GM21447 (cell line): ENCODE data around the gene RAET1L.
"Not testable (repeated sequence)": the region's sequence is repeated elsewhere in the genome, so short reads cannot be mapped to it uniquely, and the experiment has no call there.

Experiments
- ATAC-seq: cut with Tn5 transposase; IDR thresholded peaks from one replicate; pipeline ENCODE4 v1.9.1; 2021; ENCODE audit not compliant: unreplicated experiment

The RAET1L gene

DNA sequence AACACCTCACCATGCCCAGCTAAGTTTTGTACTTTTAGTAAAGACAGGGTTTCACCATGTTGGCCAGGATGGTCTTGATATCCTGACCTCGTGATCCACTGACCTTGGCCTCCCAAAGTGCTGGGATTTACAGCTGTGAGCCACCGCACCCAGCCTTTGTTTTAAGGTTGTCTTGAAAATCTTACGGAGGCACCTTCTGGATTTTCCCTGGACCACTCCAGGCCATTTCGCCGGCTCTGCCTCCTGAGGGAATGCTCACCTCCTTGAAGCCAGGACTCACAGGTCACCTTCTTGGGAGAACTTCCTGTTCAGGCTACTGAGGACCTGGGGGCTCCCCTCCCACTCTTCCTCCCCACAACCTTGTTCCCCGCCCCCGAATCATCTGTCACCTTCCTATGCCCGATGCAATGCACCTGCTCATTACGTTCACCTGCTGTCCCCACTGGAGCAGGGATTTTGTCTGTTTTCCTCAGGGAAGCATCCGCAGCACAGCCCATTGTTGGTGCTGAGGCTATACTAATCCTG lies 19.4 kb upstream of the RAET1L start:
- no peak for ATAC-seq

DNA sequence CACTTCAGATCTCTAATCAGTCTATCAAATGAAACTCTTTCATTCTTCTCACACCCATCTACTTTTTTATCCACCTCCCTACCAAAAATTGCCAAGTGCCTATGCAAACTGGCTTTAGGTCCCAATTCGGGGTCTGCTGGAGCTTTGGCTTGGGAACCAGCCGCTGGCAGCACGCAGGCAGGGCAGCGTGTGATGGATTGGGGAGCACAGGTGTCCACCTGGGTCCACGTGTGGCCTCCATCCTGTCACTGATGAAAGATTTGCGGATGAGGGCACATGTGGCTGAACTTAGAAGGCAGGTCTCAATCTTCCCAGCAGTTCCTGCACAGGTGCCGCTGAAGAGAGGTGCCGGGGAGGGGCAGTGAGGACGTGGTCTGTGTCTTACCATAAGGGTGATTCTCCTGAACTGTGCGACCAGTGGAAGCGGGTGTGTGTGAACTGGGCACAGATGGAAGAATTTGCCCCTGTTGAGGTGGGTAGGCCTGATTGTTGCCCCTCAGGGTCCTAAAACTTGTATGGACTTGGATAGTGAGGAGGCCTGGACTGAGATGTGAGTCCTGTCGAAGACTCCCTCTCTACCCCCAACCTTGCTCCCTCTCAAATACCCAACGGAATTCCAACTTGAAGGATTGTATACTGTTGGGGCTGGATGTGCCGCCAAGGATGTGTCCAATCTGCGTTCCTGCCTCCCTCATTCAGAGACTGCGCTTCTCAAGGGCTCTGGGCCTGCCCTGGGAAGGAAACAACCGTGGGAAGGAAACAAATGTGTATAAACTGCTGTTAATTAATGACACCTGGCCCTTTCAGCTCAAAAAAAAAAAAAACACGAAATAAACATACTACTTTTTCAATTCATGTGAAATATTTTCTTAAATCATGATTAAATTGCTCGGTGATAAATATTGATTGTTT lies 18.4 kb upstream of the RAET1L start:
- no peak for ATAC-seq

DNA sequence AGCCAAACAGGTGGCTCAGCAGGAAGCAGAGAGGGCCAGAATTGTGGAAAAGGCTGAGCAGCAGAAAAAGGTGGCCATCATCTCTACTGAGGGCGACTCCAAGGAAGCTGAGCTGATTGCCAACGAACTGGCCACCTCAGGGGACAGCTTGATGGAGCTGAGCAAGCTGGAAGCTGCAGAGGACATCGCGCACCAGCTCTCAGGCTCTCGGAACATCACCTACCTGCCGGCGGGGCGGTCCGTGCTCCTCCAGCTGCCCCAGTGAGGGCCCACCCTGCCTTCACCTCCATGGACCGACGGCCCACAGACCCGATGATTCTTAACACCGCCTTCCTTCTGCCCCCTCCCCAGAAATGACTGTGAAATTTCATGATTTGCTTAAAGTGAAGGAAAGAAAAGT lies 17.8 kb upstream of the RAET1L start:
- no peak for ATAC-seq

DNA sequence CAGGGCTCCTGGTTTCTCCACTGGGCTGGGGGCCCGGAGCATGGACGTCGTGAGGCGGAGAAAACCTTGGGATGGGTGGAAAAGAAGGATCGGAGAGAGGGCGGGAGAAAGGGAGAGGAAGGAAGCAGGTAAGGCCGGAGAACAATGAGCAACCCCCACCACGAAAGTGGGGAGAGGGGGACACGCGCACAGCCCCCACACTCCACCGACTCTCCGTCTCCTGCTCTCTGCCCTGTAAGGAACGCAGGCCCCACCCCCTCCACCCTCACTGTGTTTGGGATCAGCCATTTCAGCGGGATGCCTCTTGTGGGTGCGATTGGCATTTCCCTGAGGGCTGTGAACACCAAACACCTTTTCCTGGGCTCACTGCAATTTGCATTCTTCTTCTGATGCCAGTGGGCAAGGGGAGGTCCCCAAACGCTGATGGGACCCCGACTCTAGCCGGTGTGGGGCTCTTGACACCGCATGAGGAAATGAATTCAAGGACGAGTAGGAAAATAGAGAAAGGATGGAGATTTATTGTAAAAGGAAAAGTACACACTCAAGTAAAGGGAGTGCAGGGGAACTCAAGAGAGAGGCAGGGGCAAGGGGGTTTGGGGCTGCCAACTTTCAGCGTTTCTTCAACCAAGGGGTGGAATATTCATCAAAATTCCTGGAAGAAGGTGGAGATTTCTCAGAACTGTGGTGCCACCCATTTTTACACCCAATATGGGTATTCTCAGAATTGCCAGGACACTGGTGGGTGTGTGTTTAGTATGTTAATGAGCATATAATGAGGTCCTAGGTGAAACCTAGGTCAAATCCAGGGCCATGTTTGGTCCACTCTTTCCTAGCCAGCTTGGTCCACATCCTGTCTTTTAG lies 13.1 kb upstream of the RAET1L start:
- ATAC-seq: no peak

DNA sequence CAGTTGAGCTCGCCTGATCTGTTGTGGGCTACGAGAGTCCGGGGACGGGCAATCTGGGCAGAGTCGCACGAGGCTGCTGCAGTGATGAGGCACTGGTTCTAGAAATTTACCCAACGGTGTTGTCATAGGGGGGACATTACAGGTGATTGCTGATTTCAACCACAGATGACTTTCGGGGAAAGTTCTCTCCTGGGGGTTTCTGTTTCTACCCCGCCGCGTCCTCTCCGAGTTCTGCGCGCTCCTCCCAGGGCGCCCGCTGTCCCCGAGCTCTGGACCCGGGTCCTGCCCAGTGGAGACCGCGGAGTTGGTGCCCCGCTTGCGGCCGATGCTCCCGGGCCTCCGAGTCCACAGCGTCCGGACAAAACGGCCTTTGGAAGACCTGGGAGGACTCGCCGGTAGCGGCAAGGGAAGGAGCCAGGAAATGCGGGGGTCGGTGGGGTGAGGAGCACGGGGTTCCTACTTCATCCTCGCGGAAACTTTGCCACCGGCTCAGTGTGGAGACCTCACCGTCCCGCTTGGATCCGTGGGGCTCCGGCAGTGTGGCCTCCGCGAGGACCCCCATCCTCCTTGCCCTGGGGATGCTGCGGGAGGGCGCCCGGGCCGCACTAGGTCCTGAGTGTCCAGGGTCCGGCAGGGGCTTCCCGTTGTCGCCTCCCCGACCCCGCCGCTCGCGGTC lies 12.3 kb upstream of the RAET1L start:
- ATAC-seq: no peak

DNA sequence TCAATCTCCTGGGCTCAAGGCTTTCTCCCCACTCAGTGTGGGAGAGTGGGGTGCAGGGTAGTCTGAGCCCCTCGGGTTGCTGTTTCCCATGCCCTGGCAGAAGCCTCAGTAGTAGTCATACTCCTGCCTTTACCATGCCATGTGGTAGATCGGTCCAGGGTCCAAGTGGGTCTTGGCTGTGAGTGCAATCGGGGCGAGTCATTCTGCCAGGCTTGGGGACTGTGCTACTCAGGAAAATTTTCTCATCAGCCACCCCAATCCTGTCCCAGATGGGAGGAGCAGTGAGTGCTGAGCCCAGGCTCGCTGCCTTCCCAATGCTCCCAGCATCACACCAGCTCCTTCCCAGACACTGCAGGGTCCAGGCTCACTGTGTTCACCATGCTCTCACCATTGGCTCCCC lies 10.7 kb upstream of the RAET1L start:
- no peak for ATAC-seq

DNA sequence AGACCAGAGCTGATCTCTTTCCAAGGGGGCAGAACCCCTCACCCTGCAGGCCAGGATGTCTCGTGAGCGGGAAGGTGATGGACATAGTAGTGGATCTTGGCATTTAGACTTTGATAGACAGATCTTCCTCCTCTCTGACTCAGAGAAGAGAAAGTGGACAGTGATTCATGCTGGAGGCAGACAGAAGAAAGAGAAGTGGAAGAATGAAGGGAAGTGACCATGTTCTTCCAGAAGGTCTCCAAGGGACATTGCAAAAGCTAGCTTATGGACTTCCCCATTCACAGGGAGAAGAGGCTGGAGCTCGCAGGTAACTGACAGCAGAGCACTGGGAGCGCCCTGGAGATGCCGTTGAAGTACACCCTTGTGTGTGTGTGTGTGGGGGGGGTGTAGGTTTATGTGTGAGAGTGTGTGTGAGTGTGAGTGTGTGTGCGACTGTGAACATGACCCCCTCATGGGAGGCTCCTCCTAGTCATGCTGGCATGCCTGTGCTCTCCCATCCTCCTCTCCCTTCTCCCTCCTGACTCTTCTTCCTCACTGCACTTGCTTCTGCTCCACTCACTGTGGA lies 8.0 kb upstream of the RAET1L start:
- no peak for ATAC-seq

DNA sequence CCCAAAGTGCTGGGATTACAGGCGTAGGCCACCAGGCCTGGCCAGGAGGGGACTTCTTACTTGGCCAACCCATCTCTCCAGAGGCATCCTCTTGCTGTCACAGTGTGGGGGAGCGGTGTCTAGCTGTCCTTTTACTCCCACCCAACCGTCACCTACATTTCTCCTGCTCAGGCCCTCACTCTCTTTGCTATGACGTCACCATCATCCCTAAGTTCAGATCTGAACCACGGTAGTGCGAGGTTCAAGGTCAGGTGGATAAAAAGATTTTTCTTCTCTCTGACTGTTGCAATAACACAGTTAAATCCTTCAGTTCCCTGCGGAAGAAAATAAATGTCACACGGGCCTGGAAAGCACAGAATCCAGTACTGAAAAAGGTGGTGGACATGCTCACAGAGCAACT lies 7.3 kb upstream of the RAET1L start:
- no peak for ATAC-seq

DNA sequence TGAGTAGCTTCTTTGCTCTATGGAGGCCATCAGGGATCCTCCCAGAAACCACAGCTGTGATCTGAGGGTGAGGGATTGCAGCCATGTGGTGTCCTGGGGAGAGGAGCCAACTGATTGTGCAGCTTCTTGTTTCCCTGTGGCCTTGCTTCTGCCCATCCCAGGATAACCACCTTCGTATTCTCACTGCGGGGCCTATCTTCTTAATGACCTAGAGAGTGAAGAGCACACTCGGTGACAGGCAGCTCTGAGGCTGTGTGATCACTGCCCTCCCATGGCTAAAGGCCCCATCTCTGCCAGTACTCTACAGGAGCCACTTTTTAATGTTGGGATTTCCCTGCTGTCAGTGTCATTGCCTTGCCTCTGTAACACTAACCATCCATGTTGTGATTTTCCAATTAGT lies 5.3 kb upstream of the RAET1L start:
- no peak for ATAC-seq

DNA sequence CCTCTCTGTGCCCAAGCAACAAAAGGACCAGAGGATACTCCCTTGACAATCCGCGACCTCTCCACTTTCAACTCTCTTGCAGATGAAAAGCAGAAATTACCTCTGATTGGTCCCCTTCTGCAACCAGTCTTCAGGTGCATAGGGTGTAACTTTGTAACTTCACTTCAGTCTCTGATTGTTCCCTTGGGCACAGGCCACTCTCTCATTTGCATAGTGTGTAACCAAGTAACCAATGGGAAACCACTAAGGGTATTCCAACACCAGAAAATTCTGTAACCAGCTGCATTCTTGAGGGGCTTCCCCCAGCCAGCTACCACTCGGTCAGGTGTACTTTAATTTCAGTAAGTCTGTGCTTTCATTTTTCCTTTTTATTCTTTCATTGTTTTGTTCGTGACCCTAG lies 4.4 kb upstream of the RAET1L start:
- ATAC-seq: no peak

DNA sequence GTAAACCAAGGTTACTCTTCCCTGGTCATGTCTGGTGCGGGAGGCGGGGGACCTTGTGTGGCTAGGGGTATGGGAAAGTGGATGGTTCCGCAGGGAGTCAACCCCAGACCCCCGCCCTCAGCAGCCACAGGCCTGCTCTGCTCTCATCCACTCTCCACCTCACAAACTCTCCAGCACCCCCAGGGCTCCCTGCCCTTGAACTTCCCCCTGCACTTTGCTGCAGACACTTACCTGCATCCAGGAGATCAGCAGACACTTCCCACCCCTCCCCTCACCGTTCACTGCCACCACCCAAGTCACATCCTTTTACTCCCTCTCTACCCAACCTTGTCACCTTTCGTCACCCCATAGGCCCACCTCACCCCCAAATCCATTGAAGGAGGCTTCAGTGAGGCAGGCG lies 3.9 kb upstream of the RAET1L start:
- ATAC-seq: no peak

DNA sequence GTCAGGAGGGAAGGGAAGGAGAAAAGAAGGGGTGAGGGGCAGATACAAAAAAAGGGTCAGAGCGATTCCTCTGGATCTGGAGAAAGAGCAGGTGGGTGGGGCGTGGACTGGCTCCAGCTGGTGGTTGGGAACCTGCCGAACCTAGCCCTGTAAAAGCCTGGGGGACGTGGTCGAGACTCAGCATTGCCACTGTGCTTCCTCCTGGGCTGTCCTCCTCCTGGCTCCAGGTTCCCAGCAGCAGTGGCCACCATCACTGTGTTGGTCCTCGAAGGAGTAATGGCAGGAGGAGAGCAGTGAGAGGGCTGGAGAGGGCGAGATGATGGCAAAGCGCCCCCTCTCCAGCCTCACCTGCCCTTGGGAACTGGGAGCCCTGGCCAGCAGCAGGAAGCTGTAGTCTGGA lies 3.5 kb upstream of the RAET1L start:
- ATAC-seq: no peak

DNA sequence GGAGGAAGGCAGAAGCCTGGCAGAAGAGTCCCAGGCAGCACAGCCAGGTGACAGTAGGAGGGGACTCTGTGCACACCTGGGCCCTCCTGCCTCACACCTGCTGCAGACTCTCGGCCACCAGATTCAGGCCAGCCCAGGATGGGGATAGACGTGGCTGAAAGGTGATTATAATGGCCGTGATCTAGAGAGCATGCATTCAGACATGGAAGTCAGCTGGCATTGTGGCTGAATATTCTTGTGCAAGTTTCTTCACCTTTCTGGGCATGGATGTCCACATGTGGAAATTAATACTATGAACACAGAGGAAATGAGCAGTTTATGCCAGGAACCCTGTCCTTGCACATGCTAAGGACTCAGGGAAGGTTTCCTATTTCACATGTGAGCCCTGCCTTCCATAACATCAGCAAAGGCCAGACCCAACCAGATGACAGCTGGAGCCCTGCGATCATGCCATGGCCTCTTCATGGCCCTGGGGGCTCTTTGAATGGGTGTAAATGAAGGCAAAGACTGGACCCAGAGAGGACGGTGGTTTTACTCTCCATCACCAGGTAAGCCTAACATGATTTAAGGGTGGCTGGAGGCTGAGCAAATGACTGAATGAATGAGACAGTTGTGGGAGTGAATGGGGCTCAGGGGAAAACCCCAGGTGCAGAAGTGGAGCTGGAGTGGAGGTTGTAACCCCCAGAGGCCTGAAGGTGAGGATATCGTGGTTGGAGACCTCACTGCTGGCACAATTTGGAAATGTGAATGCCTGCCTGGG lies 2.7 kb upstream of the RAET1L start:
- no peak for ATAC-seq

DNA sequence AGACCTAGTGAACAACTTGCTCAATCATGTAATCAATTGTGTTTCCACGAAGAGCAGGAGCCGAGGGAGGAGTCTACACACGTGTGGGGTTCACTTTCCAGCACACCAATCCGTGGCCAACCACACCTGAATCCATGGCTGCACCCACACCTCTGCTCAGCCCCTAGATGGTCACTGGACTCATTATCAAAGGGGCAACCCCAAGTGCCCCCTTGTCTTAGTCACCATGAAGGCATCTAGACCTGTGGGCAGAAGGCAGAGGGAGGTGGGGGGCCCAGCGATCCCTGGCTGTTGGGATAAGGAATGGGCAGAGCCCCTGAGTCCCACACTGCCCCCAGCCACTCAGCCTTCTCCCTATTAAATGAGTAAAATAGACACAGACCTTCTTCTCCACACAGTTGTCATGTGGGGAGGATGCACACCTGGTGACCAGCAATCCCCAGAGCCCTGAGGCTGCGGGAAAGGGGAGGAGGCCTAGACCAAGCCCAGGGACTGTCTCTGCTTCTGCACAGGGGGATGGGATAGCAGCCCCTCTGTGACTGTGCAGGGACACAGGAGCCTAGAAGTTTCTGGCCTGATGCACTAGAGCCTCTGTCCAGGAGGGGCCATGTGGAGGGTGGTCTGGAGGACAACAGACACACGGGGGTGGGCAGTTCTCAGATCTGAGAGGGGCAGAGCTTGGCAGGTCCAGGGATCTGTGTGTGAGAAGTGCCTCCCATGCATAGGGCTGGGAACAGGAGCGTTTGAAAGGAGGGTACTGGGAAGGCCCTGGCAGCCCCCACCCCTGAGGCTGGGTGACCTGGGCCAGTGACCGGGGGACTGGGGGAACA lies 1.9 kb upstream of the RAET1L start:
- ATAC-seq: no peak

DNA sequence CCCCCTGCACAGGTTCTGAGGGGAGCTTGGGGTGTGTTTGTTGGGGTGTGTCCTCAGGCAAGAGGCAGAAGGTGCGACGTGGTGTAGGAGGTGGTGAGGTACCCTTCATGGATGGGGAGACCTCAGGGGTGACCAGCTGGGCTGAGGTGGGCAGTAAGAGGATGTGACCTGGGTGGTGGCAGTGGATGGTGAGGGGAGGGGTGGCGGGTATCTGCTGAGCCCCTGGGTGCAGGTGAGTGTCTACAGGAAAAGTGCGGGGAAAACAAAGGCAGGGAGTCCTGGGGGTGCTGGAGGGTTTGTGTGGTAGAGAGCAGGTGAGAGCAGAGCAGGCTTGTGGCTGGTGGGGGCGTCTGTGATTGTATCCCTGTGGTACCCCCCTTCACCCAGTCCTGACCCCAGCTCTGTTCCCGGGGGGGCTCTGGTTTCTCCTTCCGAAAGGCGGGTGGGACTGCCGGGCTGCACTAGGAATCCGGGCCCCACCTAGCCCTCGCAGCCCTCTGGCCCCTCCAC lies 631 bp downstream of the RAET1L start:
- ATAC-seq: no peak

DNA sequence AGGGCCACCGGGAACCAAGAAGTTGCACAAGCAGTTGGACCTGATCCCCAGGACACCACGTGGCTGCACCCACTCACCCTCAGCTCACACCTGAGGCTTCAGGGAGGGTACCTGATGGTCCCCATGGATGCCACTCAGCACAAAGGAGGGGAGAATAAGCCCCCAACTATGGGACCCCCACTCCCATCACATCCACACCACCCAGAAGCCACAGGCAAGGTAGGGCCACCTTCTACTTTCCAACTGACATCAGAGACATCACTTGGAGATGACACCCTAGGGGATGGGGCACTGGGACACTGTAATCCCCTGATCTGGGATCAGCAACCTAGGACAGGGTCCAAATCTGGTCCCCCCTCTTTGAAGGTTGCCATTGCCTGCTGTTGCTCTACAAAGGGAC lies 1.3 kb downstream of the RAET1L start:
- ATAC-seq: not testable (repeated sequence)

DNA sequence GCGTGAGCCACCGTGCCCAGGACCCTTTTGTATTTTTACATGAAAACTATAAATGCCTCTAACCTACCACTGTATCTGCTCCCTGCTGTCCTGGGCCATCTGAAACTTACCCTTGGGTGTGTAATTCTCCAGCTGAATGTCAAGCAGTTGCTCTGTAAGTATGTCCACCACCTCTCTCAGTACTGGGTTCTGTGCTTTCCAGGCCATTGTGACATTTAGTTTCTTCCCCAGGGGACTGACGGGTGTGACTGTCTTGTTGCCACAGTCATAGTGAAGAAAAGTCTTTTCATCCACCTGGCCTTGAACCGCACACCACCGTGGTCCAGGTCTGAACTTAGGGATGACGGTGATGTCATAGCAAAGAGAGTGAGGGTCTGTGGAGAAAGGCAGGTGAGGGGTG lies 3.5 kb downstream of the RAET1L start:
- ATAC-seq: not testable (repeated sequence)

DNA sequence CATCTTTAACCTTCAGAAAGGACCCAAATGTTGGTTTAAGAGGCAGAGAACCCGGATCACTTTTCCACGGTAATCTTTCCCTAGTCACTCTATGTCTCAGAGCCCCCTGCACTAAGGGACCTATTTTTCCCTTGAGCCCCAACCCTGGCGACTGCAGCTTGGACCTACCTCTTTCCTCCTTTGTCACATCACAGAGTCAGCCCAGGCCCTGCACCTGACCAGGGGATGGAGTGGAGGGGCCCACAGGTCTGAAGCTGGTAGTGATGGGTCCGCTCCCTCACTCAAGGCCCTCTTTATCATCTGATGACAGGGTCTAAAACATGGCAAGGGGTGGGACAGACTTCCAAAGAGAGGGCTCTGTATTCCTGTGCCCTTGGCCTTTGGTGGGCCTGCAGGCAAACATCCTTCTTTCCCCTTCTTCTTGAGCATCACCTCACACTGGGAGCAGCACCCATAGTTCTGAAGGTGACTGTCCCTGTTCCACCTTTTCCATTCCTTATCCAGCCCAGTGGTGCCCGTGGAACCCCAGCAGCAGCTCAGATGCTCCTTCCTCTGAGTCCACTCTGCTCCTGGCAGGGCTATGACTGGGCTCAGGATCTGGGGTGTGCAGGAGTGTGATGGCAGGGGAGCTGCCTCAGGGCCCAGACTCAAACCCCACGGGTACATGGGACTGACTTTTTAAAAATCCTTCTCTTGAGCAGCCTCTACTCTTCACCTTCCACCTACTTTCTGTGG lies 6.3 kb downstream of the RAET1L start:
- no peak for ATAC-seq

DNA sequence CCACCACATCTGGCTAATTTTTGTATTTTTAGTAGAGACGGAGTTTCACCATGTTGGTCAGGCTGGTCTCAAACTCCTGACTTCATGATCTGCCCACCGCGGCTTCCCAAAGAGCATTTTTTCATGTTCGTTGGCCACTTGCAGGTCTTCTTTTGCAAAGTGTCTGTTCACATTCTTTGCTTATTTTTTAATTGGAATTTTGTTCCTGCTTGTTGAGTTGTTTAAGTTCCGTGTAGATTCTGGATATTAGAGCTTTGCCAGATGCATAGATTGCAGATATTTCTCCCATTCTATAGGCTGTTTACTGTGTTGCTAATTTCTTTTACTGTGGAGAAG lies 8.2 kb downstream of the RAET1L start:
- not testable (repeated sequence) for ATAC-seq
